NB4 (cell line): ENCODE measurements around the gene NPC2.

ENCODE experiments used
- DNase-seq: peaks from one replicate; pipeline ENCODE4 v3.0.0; 2010; ENCODE audit warnings: low read depth
- H3K4me3 ChIP-seq: one replicate; pipeline ENCODE4 v1.5.1; 2011; ENCODE audit warnings: mild to moderate bottlenecking, low read depth, low read length, moderate library complexity
- MYC ChIP-seq: IDR thresholded peaks from 2 replicates; pipeline ENCODE4 v1.6.1; 2011; ENCODE audit warnings: low read depth, low read length
- POLR2A ChIP-seq: IDR thresholded peaks from 2 replicates; pipeline ENCODE4 v1.6.1; 2011; ENCODE audit warnings: mild to moderate bottlenecking; ENCODE audit not compliant: insufficient read length; ENCODE audit errors: extremely low read depth
- TF ChIP-seq, protein P1 (sequence below): IDR thresholded peaks from one replicate; pipeline ENCODE4 v1.5.1; 2012; ENCODE audit warnings: low read depth, low read length
- TF ChIP-seq, protein P2 (sequence below): IDR thresholded peaks from 2 replicates; pipeline ENCODE4 v1.6.1; 2011; ENCODE audit warnings: low read depth, low read length

The NPC2 gene

DNA sequence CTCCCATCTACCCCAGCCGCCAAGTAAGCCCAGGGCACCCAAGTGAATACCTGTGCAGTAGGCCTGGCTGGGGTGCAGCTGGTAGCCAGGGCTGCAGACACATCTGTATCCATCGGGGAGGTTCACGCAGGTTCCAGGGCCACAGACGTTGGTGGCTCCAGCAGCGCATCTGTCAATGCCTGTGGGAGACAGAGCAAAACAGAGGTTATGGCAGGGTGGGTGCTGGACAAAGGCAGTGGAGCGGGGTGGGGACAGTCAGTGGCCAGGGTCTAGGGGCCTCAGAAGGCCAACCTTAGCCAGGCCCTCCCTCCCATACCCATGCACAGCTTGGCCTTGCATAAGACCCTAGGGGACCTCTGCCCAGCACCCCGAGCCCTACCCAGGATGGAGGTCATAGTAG lies 29.6 kb upstream of the NPC2 start:
- DNase-seq, result no peak
- H3K4me3 ChIP-seq, result no peak overlapping the region
- TF ChIP-seq POLR2A (no peak), MYC (no peak)
- TF ChIP-seq, protein P1, sequence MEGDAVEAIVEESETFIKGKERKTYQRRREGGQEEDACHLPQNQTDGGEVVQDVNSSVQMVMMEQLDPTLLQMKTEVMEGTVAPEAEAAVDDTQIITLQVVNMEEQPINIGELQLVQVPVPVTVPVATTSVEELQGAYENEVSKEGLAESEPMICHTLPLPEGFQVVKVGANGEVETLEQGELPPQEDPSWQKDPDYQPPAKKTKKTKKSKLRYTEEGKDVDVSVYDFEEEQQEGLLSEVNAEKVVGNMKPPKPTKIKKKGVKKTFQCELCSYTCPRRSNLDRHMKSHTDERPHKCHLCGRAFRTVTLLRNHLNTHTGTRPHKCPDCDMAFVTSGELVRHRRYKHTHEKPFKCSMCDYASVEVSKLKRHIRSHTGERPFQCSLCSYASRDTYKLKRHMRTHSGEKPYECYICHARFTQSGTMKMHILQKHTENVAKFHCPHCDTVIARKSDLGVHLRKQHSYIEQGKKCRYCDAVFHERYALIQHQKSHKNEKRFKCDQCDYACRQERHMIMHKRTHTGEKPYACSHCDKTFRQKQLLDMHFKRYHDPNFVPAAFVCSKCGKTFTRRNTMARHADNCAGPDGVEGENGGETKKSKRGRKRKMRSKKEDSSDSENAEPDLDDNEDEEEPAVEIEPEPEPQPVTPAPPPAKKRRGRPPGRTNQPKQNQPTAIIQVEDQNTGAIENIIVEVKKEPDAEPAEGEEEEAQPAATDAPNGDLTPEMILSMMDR, result no peak
- TF ChIP-seq, protein P2, sequence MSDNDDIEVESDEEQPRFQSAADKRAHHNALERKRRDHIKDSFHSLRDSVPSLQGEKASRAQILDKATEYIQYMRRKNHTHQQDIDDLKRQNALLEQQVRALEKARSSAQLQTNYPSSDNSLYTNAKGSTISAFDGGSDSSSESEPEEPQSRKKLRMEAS, result no peak

DNA sequence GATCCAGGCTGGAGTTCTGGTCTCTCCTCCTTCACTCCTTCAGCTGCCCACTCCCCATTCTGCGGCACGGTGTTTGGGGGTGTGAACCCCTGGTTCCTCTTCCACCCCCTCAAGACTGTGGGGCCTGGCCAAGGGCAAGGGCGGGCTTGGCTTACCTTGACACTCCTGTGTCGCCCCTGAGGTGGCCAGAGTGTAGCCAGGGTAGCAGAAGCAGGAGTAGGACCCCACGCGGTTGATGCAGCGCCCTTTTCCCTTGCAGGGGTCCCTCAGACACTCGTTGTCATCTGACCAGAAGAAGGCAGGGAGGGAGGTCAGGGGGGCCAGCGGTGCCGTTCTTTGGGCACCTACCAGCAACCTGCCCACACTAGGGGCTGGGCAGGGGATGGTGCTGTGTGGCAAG lies 28.7 kb upstream of the NPC2 start:
- DNase-seq, result no peak
- TF ChIP-seq, protein P2, result no peak
- TF ChIP-seq, protein P1, result no peak
- TF ChIP-seq POLR2A (no peak), MYC (no peak)
- H3K4me3 ChIP-seq, result no peak overlapping the region

DNA sequence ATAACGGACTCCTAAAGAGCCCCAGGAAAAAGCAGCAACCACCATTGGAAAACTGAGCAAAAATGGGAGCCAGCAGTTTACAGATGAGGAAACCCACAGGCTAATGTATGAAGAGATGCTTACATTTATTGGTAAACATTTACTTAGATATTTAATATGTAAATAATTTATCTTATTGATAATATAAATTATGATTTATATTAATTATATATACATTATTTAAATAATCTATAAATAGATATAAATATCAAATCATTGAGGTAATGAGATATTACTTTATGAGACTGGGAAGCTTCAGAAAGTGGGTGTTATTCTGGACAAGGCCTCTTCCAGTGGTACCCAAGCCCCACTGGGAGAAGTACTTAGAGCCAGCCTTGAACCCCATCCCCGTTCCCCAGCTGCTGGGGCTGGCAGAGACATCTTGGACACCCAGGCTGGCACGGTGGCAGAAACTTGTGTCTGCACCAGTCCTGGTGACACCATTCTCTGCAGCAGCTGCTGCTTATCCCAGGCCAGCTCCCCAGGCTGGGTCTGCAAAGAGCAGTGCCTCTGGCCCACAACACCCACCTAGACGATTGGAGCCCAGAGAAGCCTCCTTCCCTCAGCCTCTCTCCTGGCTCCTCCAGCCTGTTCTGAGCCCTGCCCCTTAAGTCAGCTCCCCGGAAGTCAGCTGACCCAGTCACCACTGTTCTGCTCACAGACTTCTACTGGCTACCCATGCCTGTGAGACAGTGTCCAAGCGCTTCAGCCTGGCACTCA lies 26.4 kb upstream of the NPC2 start:
- no peak for DNase-seq
- TF ChIP-seq MYC, result no peak
- TF ChIP-seq, protein P2, result no peak
- TF ChIP-seq, protein P1, result no peak
- no peak for TF ChIP-seq POLR2A
- H3K4me3 ChIP-seq, result no peak overlapping the region

DNA sequence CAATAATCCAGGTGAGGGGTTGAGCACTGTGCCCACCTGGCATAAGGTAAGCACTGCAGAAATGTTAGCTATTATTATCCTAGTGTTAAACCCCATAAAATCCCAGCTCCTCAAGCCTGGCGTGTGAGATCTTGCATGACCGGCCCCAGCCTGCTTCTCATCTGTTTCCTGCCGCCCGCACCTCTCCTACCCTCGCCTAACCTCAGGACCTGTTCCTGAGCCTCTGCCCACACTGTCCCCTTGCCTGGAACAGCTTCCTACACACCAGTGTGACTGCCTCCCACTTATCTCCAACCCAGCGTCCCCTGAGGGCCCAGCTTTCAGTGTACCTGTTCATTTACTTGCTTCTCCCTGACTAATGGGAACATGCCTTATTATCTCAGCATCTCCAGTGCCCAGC lies 25.1 kb upstream of the NPC2 start:
- TF ChIP-seq MYC (no peak), POLR2A (no peak)
- TF ChIP-seq, protein P2, result no peak
- TF ChIP-seq, protein P1, result no peak
- no peak overlapping the region for H3K4me3 ChIP-seq
- DNase-seq, result no peak

DNA sequence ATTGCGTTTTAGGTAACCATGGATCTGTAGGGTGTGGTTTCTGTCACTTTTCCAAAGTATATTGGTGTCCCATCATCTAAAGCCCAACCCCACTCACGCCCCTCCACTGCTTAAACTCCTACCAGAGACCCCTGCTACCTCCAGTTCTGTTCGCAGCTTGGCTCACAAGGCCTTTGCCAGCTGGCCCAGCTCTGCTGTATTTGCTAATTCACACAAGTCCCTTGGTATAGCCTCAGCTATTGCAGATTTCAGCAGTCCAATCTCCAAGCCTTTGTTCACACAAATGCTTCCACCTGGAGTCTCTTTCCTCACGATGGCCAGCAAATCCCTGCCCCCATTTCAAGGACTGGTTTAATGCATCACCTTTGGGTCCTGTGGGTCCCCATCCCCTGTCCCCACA lies 24.6 kb upstream of the NPC2 start:
- H3K4me3 ChIP-seq, result no peak overlapping the region
- no peak for TF ChIP-seq POLR2A
- TF ChIP-seq, protein P2, result no peak
- TF ChIP-seq, protein P1, result no peak
- no peak for TF ChIP-seq MYC
- no peak for DNase-seq
